ENCODE measurements around the gene IL17D.
"Not testable (repeated sequence)": the region's sequence is repeated elsewhere in the genome, so short reads cannot be mapped to it uniquely, and the experiment has no call there.

The IL17D gene

DNA sequence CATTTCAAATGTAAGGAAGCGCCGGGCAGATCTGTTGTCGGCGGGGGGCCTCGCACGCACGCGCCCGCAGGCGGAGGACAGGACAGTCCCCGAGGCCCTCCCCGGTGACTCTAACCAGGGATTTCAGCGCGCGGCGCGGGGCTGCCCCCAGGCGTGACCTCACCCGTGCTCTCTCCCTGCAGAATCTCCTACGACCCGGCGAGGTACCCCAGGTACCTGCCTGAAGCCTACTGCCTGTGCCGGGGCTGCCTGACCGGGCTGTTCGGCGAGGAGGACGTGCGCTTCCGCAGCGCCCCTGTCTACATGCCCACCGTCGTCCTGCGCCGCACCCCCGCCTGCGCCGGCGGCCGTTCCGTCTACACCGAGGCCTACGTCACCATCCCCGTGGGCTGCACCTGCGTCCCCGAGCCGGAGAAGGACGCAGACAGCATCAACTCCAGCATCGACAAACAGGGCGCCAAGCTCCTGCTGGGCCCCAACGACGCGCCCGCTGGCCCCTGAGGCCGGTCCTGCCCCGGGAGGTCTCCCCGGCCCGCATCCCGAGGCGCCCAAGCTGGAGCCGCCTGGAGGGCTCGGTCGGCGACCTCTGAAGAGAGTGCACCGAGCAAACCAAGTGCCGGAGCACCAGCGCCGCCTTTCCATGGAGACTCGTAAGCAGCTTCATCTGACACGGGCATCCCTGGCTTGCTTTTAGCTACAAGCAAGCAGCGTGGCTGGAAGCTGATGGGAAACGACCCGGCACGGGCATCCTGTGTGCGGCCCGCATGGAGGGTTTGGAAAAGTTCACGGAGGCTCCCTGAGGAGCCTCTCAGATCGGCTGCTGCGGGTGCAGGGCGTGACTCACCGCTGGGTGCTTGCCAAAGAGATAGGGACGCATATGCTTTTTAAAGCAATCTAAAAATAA is 18.2 kb downstream of the IL17D start:
- no peaks in the 10 kb centered on the region for H3K27me3 Mint-ChIP-seq
- ATAC-seq (peak; percentile 72), DNase-seq (peak; percentile 26 to 33)
- H3K4me1 Mint-ChIP-seq: peaks cover 17% of the 10 kb centered on the region
- no peak overlapping the region for H3K27ac Mint-ChIP-seq
- peak overlapping the region; percentile 73 to 87 for H3K4me3 Mint-ChIP-seq
- no peaks in the 10 kb centered on the region for H3K9me3 Mint-ChIP-seq

DNA sequence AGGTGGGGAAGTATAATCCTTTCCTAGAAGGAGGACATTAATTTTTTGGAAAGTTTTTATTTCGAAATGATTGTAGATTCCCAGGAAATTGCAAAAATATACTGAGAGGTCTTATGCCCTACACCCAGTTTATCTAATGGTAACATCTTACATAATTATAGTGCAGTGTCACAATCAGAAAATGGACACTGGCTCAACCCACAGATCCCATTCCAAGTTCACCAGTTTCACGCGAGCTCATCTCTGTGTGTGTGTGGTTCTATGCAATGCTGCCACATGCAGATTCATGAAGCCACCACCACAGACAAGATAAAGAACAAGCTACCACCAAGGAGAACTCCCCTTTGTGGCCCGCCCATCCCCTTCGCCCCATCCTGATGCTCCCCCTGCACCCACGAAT is 24.4 kb downstream of the IL17D start:
- DNase-seq (no peak), ATAC-seq (no peak)
- Mint-ChIP-seq H3K4me1 (no peaks in the 10 kb centered on the region), H3K27ac (no peak overlapping the region), H3K9me3 (no peaks in the 10 kb centered on the region), H3K27me3 (no peaks in the 10 kb centered on the region), H3K4me3 (no peak overlapping the region)

DNA sequence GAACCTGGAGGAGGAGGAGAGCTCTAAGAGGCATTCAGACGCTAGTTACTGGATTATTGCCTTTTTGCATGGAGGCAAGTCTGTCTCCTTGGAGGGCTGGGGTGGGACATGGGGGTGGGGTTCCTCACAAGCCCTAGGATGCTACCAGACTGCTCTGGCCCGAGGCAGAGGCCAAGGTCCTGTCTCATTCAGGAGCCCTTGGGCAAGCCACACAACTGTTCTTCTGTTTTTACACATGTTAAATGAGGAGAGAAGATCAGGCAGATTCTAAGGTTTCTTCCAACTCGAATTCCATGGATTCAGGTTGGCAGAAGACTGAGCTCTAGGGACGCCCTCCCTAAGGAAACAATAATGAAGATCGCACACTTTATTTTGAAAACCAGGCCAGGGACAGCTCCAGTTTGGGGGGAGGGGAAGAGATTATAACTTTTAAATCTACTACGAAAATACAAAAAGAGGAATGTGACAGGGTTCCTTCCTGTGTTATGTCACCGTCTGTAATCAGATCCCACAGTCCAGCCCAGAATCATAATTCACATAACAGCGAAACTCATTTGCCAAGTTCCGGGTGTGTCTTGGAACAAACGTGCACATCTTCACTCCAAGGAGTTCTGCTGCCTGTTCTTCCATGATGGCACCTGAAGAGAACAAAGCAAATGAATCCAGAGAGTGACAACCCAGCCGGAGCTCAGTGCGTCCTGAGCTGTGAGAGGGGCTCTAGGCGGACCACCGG is 25.2 kb downstream of the IL17D start:
- ATAC-seq: no peak
- no peak overlapping the region for H3K27ac Mint-ChIP-seq
- no peak for DNase-seq
- no peak overlapping the region for H3K4me3 Mint-ChIP-seq
- no peaks in the 10 kb centered on the region for H3K9me3 Mint-ChIP-seq
- H3K27me3 Mint-ChIP-seq: no peaks in the 10 kb centered on the region
- no peaks in the 10 kb centered on the region for H3K4me1 Mint-ChIP-seq

DNA sequence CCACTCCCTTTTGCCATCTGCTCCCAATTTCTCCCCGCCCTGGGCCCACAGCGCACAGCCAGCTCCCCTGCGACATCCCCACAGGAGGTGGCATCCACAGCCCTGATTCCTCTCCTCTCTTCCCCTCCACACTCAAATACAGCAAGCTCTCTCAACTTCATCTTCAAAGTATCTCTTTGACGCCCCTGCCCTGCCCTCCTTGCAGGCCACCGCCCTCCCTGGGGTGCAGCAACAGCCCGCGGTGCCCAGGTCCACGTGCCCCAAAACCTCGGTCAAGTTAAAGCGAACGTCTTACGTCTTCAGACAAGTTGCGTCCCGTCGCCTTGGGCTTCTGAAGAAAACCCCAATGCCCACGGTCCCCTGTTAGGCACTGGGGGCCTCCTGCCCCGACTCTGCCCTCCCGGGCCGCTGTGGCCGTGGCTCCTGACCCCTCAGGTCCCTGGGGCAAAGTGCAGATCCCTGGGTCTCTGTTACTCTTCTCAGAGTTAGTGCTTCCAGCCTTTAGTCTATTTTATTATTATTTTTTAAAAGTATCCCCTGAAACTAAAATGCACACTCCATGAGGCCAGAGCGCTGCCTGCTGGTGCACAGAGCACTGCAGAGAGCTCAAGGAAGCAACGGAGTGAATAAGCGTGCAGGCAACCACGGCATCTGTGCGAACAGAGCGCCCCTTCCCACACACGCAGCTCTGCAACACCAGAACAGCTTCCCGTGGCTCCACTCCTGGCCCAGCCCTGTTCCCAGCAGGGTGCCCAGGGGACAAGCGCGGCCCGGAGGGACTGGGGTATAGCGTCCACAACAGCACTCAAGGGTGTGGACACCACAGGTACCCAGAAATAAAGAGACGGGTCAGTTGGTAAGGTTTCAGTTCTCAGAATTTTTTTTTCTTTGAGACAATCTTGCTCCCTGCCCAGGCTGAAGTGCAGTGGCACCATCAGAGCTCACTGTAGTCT is 26.4 kb downstream of the IL17D start:
- Mint-ChIP-seq H3K27ac (peak overlapping the region in 1 of 2 donors; percentile 75), H3K4me1 (no peaks in the 10 kb centered on the region), H3K27me3 (no peaks in the 10 kb centered on the region), H3K4me3 (no peak overlapping the region), H3K9me3 (no peaks in the 10 kb centered on the region)
- ATAC-seq (no peak), DNase-seq (no peak)

DNA sequence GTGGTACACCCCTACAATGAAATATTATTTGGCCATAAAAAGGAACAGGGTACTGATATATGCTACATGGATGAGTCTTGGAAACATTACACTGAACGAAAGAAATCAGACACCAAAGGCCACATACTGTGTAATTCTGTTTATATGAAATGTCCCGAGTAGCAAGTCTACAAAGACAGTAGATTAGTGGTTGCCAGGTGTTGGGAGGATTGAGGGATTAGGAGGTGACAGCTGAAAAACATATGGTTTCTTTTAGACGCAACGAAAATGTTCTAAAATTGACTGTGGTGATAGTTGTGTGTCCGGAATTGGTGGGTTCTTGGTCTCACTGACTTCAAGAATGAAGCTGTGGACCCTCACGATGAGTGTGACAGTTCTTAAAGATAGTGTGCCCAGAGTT is 35.1 kb downstream of the IL17D start:
- H3K27ac Mint-ChIP-seq: no peak overlapping the region
- H3K4me3 Mint-ChIP-seq: no peak overlapping the region
- DNase-seq (no peak), ATAC-seq (no peak)
- no peaks in the 10 kb centered on the region for H3K27me3 Mint-ChIP-seq
- H3K4me1 Mint-ChIP-seq: no peaks in the 10 kb centered on the region
- peaks cover 5 to 6% of the 10 kb centered on the region in 2 donors for H3K9me3 Mint-ChIP-seq

DNA sequence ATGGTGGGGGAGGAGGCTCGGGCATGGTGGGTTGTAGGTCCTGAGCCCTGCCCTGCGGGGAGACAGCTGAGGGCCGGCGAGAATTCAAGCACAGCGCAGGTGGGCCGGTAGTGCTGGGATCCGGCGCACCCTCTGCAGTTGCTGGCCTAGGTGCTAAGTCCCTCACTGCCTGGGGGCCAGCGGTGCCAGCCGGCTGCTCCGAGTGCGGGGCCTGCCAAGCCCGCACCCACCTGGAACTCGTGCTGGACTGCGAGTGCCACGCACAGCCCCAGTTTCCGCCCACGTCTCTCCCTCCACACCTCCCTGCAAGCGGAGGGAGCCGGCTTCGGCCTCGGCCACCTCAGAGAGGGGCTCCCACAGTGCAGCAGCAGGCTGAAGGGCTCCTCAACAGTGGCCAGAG is 36.5 kb downstream of the IL17D start:
- H3K4me3 Mint-ChIP-seq: no peak overlapping the region
- H3K4me1 Mint-ChIP-seq: no peaks in the 10 kb centered on the region
- peaks cover 5 to 10% of the 10 kb centered on the region in 2 donors for H3K9me3 Mint-ChIP-seq
- ATAC-seq: peak; percentile 20
- DNase-seq: no peak
- H3K27me3 Mint-ChIP-seq: no peaks in the 10 kb centered on the region
- no peak overlapping the region for H3K27ac Mint-ChIP-seq

DNA sequence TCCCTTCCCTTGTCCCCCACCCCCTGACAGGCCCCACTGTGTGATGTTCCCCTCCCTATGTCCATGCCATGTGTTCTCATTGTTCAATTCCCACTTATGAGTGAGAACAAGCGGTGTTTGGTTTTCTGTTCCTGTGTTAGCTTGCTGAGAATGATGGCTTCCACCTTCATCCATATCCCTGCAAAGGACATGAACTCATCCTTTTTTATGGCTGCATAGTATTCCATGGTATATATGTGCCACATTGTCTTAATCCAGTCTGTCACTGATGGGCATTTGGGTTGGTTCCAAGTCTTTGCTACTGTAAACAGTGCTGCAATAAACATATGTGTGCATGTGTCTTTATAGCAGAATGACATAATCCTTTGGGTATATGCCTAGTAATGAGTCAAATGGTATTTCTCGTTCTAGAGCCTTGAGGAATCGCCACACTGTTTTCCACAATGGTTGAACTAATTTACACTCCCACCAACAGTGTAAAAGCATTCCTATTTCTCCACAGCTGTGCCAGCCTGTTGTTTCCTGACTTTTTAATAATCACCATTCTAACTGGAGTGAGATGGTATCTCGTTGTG is 40.4 kb downstream of the IL17D start:
- ATAC-seq, H3K4me3 Mint-ChIP-seq, H3K27me3 Mint-ChIP-seq, H3K4me1 Mint-ChIP-seq, H3K27ac Mint-ChIP-seq, DNase-seq: not testable (repeated sequence)
- peaks cover 8 to 32% of the 10 kb centered on the region in 2 donors for H3K9me3 Mint-ChIP-seq

DNA sequence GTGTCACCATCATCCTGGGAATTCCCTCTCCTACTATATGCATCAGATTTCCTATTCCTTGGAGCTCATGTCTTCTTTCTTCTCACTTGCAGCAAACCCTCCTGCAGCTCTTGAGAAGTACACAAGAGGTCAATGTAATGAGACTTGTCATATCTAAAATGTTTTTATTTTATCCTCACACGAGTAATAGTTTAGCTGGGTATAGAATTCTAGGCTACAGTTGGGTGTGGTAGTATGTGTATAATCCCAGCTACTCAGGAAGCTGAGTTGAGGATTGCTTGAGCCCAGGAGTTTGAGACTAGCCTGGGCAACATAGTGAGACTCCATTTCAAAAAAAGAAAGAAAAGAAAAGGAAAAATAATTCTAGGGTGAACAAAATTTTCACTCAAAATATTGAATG is 45.9 kb downstream of the IL17D start:
- ATAC-seq (no peak), DNase-seq (no peak)
- H3K4me3 Mint-ChIP-seq: no peak overlapping the region
- H3K27me3 Mint-ChIP-seq: no peaks in the 10 kb centered on the region
- no peaks in the 10 kb centered on the region for H3K4me1 Mint-ChIP-seq
- no peak overlapping the region for H3K27ac Mint-ChIP-seq
- peaks cover 32 to 86% of the 10 kb centered on the region in 2 donors for H3K9me3 Mint-ChIP-seq

DNA sequence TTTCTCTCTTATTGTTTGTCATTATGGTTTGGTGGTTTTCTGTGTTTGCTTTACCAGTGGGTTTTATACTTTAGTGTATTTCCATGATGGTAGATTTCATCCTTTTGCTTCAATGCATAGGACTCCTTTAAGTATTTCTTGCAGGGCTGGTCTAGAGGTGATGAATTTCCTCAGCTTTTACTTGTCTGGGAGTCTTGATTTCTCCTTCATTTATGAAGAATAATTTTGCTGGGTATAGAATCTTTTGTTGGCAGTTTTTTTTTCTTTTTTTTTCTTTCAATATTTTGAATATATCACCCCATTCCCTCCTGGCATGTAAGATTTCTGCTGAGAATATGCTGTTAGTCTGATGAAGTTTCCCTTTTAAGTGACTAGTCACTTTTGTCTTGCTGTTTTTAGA is 50.5 kb downstream of the IL17D start:
- H3K4me1 Mint-ChIP-seq: no peaks in the 10 kb centered on the region
- no peak overlapping the region for H3K27ac Mint-ChIP-seq
- peaks cover 34 to 72% of the 10 kb centered on the region in 2 donors for H3K9me3 Mint-ChIP-seq

DNA sequence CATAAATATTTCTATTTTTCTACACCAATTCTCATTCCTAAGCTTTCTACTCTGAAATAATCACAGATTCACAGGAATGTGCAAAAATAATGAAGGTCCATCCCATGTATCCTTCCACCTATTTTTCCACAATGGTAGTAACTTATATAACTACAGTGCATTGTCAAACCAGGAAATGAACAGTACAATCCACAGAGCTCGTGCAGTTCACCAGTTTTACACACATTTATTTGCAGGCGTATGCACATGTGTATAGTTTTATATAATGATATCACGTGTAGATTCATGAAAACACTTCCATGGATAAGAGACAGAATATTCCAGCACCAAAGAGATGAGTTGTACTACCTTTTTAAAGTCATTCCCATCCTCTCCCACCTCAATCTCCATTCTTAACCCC is 57.4 kb downstream of the IL17D start:
- Mint-ChIP-seq H3K27me3 (no peaks in the 10 kb centered on the region), H3K27ac (no peak overlapping the region), H3K4me3 (no peak overlapping the region), H3K4me1 (no peaks in the 10 kb centered on the region), H3K9me3 (peaks cover 4 to 6% of the 10 kb centered on the region in 2 donors)
- DNase-seq (no peak), ATAC-seq (no peak)

More for the DNA sequence above, 50.5 kb downstream of the IL17D start:
- DNase-seq (no peak), ATAC-seq (no peak)
- no peak overlapping the region for H3K4me3 Mint-ChIP-seq
- no peaks in the 10 kb centered on the region for H3K27me3 Mint-ChIP-seq

DNA sequence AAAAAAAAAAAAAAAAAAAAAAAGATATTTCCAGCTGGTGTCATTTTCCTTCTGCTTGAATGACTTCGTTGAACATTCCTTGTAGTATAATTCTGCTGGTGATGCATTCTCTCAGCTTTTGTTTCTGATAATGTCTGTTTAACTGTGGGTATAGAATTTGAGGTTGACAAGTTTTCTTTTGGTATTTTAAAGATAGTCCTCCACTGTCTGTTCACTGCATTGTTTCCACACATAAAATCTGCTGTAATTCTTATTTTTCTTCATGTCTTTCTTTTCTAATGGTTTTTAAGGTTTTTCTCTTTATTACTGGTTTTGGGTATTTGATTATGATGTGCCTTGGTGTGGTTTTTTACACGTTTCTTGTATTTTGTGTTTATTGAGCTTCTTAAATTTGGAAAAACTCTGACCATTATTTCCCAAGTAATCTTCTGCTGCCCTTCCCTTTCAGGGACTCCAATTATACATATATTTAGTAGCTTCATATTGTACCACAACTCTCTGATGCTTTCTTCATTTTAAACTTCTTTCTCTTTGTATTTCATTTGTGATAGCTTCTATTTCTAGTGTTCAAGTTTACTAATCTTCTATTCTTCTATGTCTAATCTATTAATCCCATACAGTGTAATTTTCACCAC is 63.9 kb downstream of the IL17D start:
- ATAC-seq: no peak

DNA sequence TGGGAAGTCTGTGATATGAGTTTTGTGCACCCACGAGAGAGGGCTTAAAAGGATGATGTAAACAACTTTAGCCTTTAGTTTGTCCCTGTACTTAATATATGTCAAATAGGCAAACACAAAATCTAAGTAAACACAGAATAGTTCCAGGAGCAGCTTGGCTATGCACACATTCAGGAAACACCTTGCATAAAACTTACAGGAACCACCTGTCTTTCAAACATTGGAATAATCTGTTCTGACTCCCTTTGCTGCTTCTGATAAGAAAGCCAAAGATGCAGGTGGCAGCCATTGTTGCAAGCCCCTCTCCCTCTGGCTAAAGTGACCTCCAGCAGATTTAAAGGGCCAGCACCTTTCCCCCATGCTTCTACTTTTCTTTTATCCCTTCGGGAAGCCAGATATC is 65.6 kb downstream of the IL17D start:
- Mint-ChIP-seq H3K27me3 (no peaks in the 10 kb centered on the region), H3K4me3 (no peak overlapping the region), H3K4me1 (peaks cover 41% of the 10 kb centered on the region), H3K9me3 (peaks cover 21 to 25% of the 10 kb centered on the region in 2 donors), H3K27ac (no peak overlapping the region)
- no peak for ATAC-seq
- DNase-seq: no peak

More for the DNA sequence above, 63.9 kb downstream of the IL17D start:
- no peak for DNase-seq
- peaks cover 31% of the 10 kb centered on the region for H3K4me1 Mint-ChIP-seq
- H3K27me3 Mint-ChIP-seq: no peaks in the 10 kb centered on the region
- H3K27ac Mint-ChIP-seq: no peak overlapping the region
- peaks cover 21 to 25% of the 10 kb centered on the region in 2 donors for H3K9me3 Mint-ChIP-seq
- H3K4me3 Mint-ChIP-seq: no peak overlapping the region

DNA sequence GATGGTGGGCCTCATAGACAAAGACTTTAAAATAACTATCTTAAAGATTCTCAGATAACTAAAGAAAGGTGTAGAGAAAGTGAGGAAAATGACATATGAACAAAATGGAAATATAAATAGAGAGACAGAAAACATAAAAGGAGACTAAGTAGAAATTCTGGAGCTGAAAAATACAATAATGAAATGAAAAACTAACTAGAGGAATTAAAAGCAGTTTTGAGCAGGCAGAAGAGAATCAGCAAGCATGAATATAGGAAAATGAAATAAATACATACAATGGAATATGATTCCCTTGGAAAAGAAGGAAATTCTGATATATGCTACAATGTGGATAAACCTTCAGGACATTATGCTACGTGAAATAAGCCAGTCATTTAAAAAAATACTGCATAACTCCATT is 66.3 kb downstream of the IL17D start:
- Mint-ChIP-seq H3K9me3 (peaks cover 21 to 25% of the 10 kb centered on the region in 2 donors), H3K27ac (no peak overlapping the region), H3K4me1 (peaks cover 48% of the 10 kb centered on the region), H3K27me3 (no peaks in the 10 kb centered on the region), H3K4me3 (peak overlapping the region; percentile 6 to 49)
- ATAC-seq: no peak
- DNase-seq: no peak
